HepG2 (cell line): Measurements from ENCODE around the gene B3GNT5. TPM values are rescaled to one million over a fixed set of nuclear protein-coding genes. Genes with fewer than 3 reads are reported as not detected.

Source experiments
- ATAC-seq: fragments of 200-7000 bp; cut with Tn5 transposase; 3 replicates; pipeline ENCODE4 v1.9.1; 2020; ENCODE audit warnings: mild to moderate bottlenecking, moderate library complexity
- BruUV-seq: library from RNA; stranded (reverse); fragments of 400-500 nt; replicated peaks from 2 replicates; lab custom pipeline; 2021; lab: Mats Ljungman, UMichigan
- CTCF ChIA-PET: fragments of 300-600 bp; formaldehyde crosslinking; extraction: SDS; loops from one replicate; lab custom pipeline; 2021; ENCODE audit warnings: low total read pairs, inconsistent platforms, low intra/inter-chr PET ratio; lab: Yijun Ruan, JAX
- POLR2A ChIA-PET: fragments of 350-600 bp; sonication (Branson Sonifier 250); formaldehyde crosslinking; loops from one replicate; lab custom pipeline; 2020; ENCODE audit warnings: antibody characterized with exemption, inconsistent platforms; lab: Yijun Ruan, JAX
- DNase-seq: peaks from one replicate; pipeline ENCODE4 v3.0.0-alpha.2; 2015; ENCODE audit warnings: low spot score
- FAIRE-seq: peaks from 3 replicates; lab custom pipeline; 2011; peaks lifted over from hg19 to GRCh38; lab: Jason Lieb, UNC
- H2AFZ ChIP-seq: one replicate; pipeline ENCODE4 v1.6.1; 2011; ENCODE audit warnings: low read length, inconsistent platforms
- H3K27ac ChIP-seq: fragments of 300-600 bp; 3 replicates; pipeline ENCODE4 v1.8.0; 2011; ENCODE audit warnings: mixed run types, mild to moderate bottlenecking, mixed read lengths, low read length, inconsistent platforms; ENCODE audit not compliant: insufficient read depth; ENCODE audit errors: extremely low read length
- H3K27me3 ChIP-seq, 2 experiments: fragments of 200-600 bp in 1 of 2; 2 replicates in 1 of 2; 3 replicates in 1 of 2; pipeline versions ENCODE4 v1.6.0 to v1.8.0; 2011; ENCODE audit warnings: low read length in 2 of 2, mild to moderate bottlenecking in 2 of 2, moderate library complexity in 2 of 2, inconsistent platforms in 1 of 2; ENCODE audit not compliant: insufficient read depth in 2 of 2, control insufficient read depth in 1 of 2
- H3K36me3 ChIP-seq, 2 experiments: fragments of 200-600 bp in 1 of 2; replicated peaks in 1 of 2; 2 replicates in 1 of 2; 3 replicates in 1 of 2; pipeline versions ENCODE4 v1.5.1 to v1.8.0; 2011; ENCODE audit warnings: low read length in 2 of 2, inconsistent platforms in 1 of 2; ENCODE audit not compliant: insufficient read depth in 2 of 2, control insufficient read depth in 1 of 2
- H3K4me1 ChIP-seq: 2 replicates; pipeline ENCODE4 v1.5.1; 2012; ENCODE audit warnings: low read length, inconsistent platforms; ENCODE audit not compliant: insufficient read depth
- H3K4me2 ChIP-seq: 2 replicates; pipeline ENCODE4 v1.6.0; 2011; ENCODE audit warnings: low read depth, low read length, inconsistent platforms
- H3K4me3 ChIP-seq, 3 experiments: fragments of 200-600 bp in 1 of 3; sonication (generic), shearing (Covaris generic) in 1 of 3; replicated peaks in 1 of 3; 2 replicates each; pipeline ENCODE4 v1.5.1; 2011 to 2016; ENCODE audit warnings: low read length in 3 of 3, inconsistent platforms in 2 of 3, low read depth in 2 of 3, mild to moderate bottlenecking in 2 of 3, control low read depth in 1 of 3, mixed read lengths in 1 of 3; ENCODE audit not compliant: insufficient read depth in 1 of 3
- H3K79me2 ChIP-seq: one replicate; pipeline ENCODE4 v1.6.1; 2011; ENCODE audit warnings: low read length, inconsistent platforms; ENCODE audit not compliant: insufficient read depth
- H3K9ac ChIP-seq: 2 replicates; pipeline ENCODE4 v1.6.0; 2011; ENCODE audit warnings: mild to moderate bottlenecking, low read depth, low read length, inconsistent platforms; ENCODE audit not compliant: insufficient read depth
- H3K9me3 ChIP-seq: 2 replicates; pipeline ENCODE4 v1.5.1; 2012; ENCODE audit warnings: mild to moderate bottlenecking, low read length
- H4K20me1 ChIP-seq: 2 replicates; pipeline ENCODE4 v1.6.0; 2011; ENCODE audit warnings: inconsistent platforms, mild to moderate bottlenecking, low read length, moderate library complexity; ENCODE audit not compliant: insufficient read depth
- ATRX ChIP-seq: sonication (generic); formaldehyde crosslinking; IDR thresholded peaks from 2 replicates; pipeline ENCODE4 v1.4.0; 2020; ENCODE audit warnings: missing genetic modification reagents, borderline replicate concordance
- CHCHD3 ChIP-seq: sonication (generic); formaldehyde crosslinking; IDR thresholded peaks from 2 replicates; pipeline ENCODE4 v1.8.0; 2022; ENCODE audit warnings: mild to moderate bottlenecking, missing genetic modification reagents, moderate library complexity
- FOXK2 ChIP-seq: fragments of 450-650 bp; IDR thresholded peaks from 2 replicates; pipeline ENCODE4 v1.6.1; 2016
- GATA4 ChIP-seq: sonication (generic); IDR thresholded peaks from 2 replicates; pipeline ENCODE4 v1.6.1; 2016; ENCODE audit warnings: antibody characterized with exemption, low read depth, borderline replicate concordance
- GTF2F1 ChIP-seq: fragments of 150-350 bp; IDR thresholded peaks from 2 replicates; pipeline ENCODE4 v1.6.1; 2014; ENCODE audit warnings: low read length
- JARID2 ChIP-seq: sonication (generic); formaldehyde crosslinking; IDR thresholded peaks from 2 replicates; pipeline ENCODE4 v1.8.1; 2023; ENCODE audit warnings: missing genetic modification reagents, inconsistent platforms; ENCODE audit not compliant: insufficient replicate concordance
- NR2F1 ChIP-seq, 2 experiments: fragments of 450-650 bp in 1 of 2; formaldehyde crosslinking in 1 of 2; IDR thresholded peaks; 2 replicates each; pipeline versions ENCODE4 v1.5.0 to v1.6.1; 2016 to 2020; ENCODE audit warnings: mild to moderate bottlenecking in 1 of 2, missing compliant biosample characterization in 1 of 2, missing genetic modification reagents in 1 of 2, moderate library complexity in 1 of 2
- RXRB ChIP-seq: IDR thresholded peaks from 2 replicates; pipeline ENCODE4 v1.6.1; 2016; ENCODE audit warnings: borderline replicate concordance, missing genetic modification reagents, missing compliant biosample characterization
- SOX5 ChIP-seq: IDR thresholded peaks from 2 replicates; pipeline ENCODE4 v1.6.1; 2016; ENCODE audit warnings: borderline replicate concordance
- SOX6 ChIP-seq, 2 experiments: fragments of 450-650 bp in 1 of 2; sonication (generic) in 1 of 2; formaldehyde crosslinking in 1 of 2; IDR thresholded peaks; 2 replicates each; pipeline versions ENCODE4 v1.4.0 to v1.6.1; 2017 to 2020; ENCODE audit warnings: antibody characterized with exemption in 1 of 2, mild to moderate bottlenecking in 1 of 2, missing genetic modification reagents in 1 of 2
- TFAP4 ChIP-seq: sonication (generic); IDR thresholded peaks from 2 replicates; pipeline ENCODE4 v1.6.1; 2016; ENCODE audit warnings: low read depth, borderline replicate concordance
- THAP9 ChIP-seq: sonication (generic); formaldehyde crosslinking; IDR thresholded peaks from 2 replicates; pipeline ENCODE4; 2020; ENCODE audit warnings: missing genetic modification reagents, mild to moderate bottlenecking, borderline replicate concordance
- TMF1 ChIP-seq: sonication (generic); formaldehyde crosslinking; IDR thresholded peaks from 2 replicates; pipeline ENCODE4 v1.8.1; 2022; ENCODE audit warnings: low read depth, missing genetic modification reagents
- ZFP90 ChIP-seq: sonication (generic); formaldehyde crosslinking; IDR thresholded peaks from 2 replicates; pipeline ENCODE4 v1.8.0; 2022; ENCODE audit warnings: missing genetic modification reagents, mild to moderate bottlenecking, inconsistent platforms, borderline replicate concordance
- ZNF18 ChIP-seq: sonication (generic); formaldehyde crosslinking; IDR thresholded peaks from 2 replicates; pipeline ENCODE4 v1.8.0; 2022; ENCODE audit warnings: mild to moderate bottlenecking, missing genetic modification reagents; ENCODE audit not compliant: insufficient replicate concordance
- ZNF263 ChIP-seq: sonication (generic); formaldehyde crosslinking; IDR thresholded peaks from 2 replicates; pipeline ENCODE4 v1.4.0; 2020; ENCODE audit warnings: missing genetic modification reagents
- ZNF460 ChIP-seq: sonication (generic); formaldehyde crosslinking; IDR thresholded peaks from 2 replicates; pipeline ENCODE4 v1.5.1; 2020; ENCODE audit warnings: missing genetic modification reagents, mild to moderate bottlenecking, borderline replicate concordance
- ZNF766 ChIP-seq: sonication (generic); formaldehyde crosslinking; IDR thresholded peaks from 2 replicates; pipeline ENCODE4 v1.5.0; 2020; ENCODE audit warnings: missing genetic modification reagents, borderline replicate concordance
- ZNF784 ChIP-seq: sonication (generic); formaldehyde crosslinking; IDR thresholded peaks from 2 replicates; pipeline ENCODE4 v1.5.1; 2020; ENCODE audit warnings: missing genetic modification reagents, mild to moderate bottlenecking, borderline replicate concordance
- WGBS: methylation state at CpG from one replicate; pipeline ENCODE4 v1.1.6; 2017; ENCODE audit warnings: low lambda C conversion rate; 5-methylcytosine and 5-hydroxymethylcytosine counted together
- in situ Hi-C: cut with HindIII; loops from 2 replicates; pipeline ENCODE4 v1.10.0; 2017; ENCODE audit warnings: low pct_unique_long_range_greater_than_20kb; ENCODE audit not compliant: extremely low pct_ligation_motif_present
- intact Hi-C: fragments of 100-400 bp; cut with micrococcal nuclease; formaldehyde crosslinking; loops from one replicate; pipeline ENCODE4 v1.10.0; 2022; ENCODE audit not compliant: unreplicated experiment
- polyA plus RNA-seq, 8 experiments: library from polyadenylated mRNA; depleted of rRNA in 3 of 8; stranded (reverse) in 7 of 8; unstranded in 1 of 8; fragments of >200 nt; fragmentation: Illumina TruSeq in 4 of 8; extraction: Trizol in 4 of 8; gene quantifications; 2 replicates each; pipeline versions ENCODE4 v1.2.1 to v1.2.3, GENCODE V29; 2011 to 2016; ENCODE audit warnings: low read depth in 4 of 8, missing spikeins in 1 of 8, mixed read lengths in 1 of 8; ENCODE audit not compliant: insufficient read depth in 1 of 8
- total RNA-seq, 5 experiments: library from RNA; depleted of rRNA; stranded (reverse); fragments of >200 nt; fragmentation: Illumina TruSeq; extraction: Trizol; gene quantifications; 2 replicates each; pipeline ENCODE4 v1.2.3, GENCODE V29; 2016; ENCODE audit warnings: low read depth in 1 of 5

The B3GNT5 gene
- total and polyA plus RNA-seq, 2 of the 13 experiments (the other 11 are each of a cell fraction or from before 2014, with no cell fraction given), result not detected

GRCh38 chr3:183265834-183266417, 12.9 kb downstream of the B3GNT5 start:
- intact Hi-C loops (no loop called here), in situ Hi-C loops (no loop called here)
- H3K27ac ChIP-seq, result no peak overlapping the region
- DNase-seq (peak; percentile 56), FAIRE-seq (no peak), ATAC-seq (peak; percentile 85)
- H3K4me2 ChIP-seq, result no peak overlapping the region
- H3K36me3 ChIP-seq, result no peaks in the 10 kb centered on the region
- no peaks in the 10 kb centered on the region for H3K9me3 ChIP-seq
- 21% methylated on average over 5 of the region's 5 CpGs for WGBS
- no peak overlapping the region for H3K9ac ChIP-seq
- H2AFZ ChIP-seq, result no peak overlapping the region
- H3K4me3 ChIP-seq, result no peak overlapping the region
- no TSS peak for BruUV-seq
- peaks cover 1 to 20% of the 10 kb centered on the region in 2 experiments; a peak in 4 of 5 replicates for H3K27me3 ChIP-seq
- no peaks in the 10 kb centered on the region for H3K79me2 ChIP-seq
- H4K20me1 ChIP-seq, result no peaks in the 10 kb centered on the region
- H3K4me1 ChIP-seq, result peaks cover 12% of the 10 kb centered on the region
- ChIA-PET POLR2A (no interaction called here), CTCF (no interaction called here)
- TF ChIP-seq ZNF18 (CRISPR knock-in tag) (no peak), SOX5 (CRISPR knock-in tag) (0 out of 2 replicates have a peak, but pooled peaks have one; percentile 20), ZNF460 (CRISPR knock-in tag) (no peak), RXRB (CRISPR knock-in tag) (no peak), ATRX (no peak), FOXK2 (no peak), GTF2F1 (no peak), TMF1 (CRISPR knock-in tag) (no peak), SOX6 (IDR thresholded peaks at IDR 0.05) (no peak), SOX6 (CRISPR knock-in tag; IDR thresholded peaks at IDR 0.05) (no peak), ZNF766 (no peak), GATA4 (no peak), NR2F1 (CRISPR knock-in tag; IDR thresholded peaks at IDR 0.05) (peak in 1 of 2 experiments; percentile 66; a peak in 2 of 4 replicates), ZNF263 (no peak), JARID2 (no peak), ZNF784 (no peak), THAP9 (CRISPR knock-in tag) (no peak), ZFP90 (CRISPR knock-in tag) (no peak), CHCHD3 (CRISPR knock-in tag) (no peak), TFAP4 (peak; percentile 75)
